ENCODE data around the gene TCEAL2.
"Not testable (repeated sequence)": the region's sequence is repeated elsewhere in the genome, so short reads cannot be mapped to it uniquely, and the experiment has no call there.

Gene TCEAL2

GRCh38 chrX:102125436-102125835 lies at the start of gene TCEAL2:
TCEAL2 (plus strand) TSS chrX:102125679; CDS start chrX:102126831, 1,152 bp downstream.
- Mint-ChIP-seq H3K4me3 (peak within 1 kb of the TSS; percentile 52), H3K27me3 (peaks cover 71% of the 10 kb centered on the region)
- not testable (repeated sequence) for H3K36me3 Mint-ChIP-seq (ENCODE audit: low read depth); H3K9me3 Mint-ChIP-seq; H3K4me1 Mint-ChIP-seq (ENCODE audit: low read depth); H3K27ac Mint-ChIP-seq; DNase-seq

- H3K27ac Mint-ChIP-seq: no peak overlapping the region
- peaks cover 3% of the 10 kb centered on the region for H3K4me1 Mint-ChIP-seq (ENCODE audit: low read depth)
- no peak overlapping the region for H3K4me3 Mint-ChIP-seq
- H3K27me3 Mint-ChIP-seq: peaks cover 52% of the 10 kb centered on the region
- no peak for DNase-seq
- H3K36me3 Mint-ChIP-seq (ENCODE audit: low read depth): no peaks in the 10 kb centered on the region
- no peaks in the 10 kb centered on the region for H3K9me3 Mint-ChIP-seq
Measured at GRCh38 chrX:102077426-102077825, 48.1 kb upstream of the TCEAL2 start.

- Mint-ChIP-seq H3K4me3 (no peak overlapping the region), H3K4me1 (ENCODE audit: low read depth) (no peaks in the 10 kb centered on the region), H3K27ac (no peak overlapping the region), H3K36me3 (ENCODE audit: low read depth) (no peaks in the 10 kb centered on the region), H3K27me3 (peaks cover 35% of the 10 kb centered on the region), H3K9me3 (no peaks in the 10 kb centered on the region)
- DNase-seq: no peak
Measured at GRCh38 chrX:102085706-102086105, 39.8 kb upstream of the TCEAL2 start.

GRCh38 chrX:102113367-102113766 lies 12.1 kb upstream of the TCEAL2 start:
- Mint-ChIP-seq H3K4me3 (no peak overlapping the region), H3K27ac (no peak overlapping the region), H3K4me1 (ENCODE audit: low read depth) (no peaks in the 10 kb centered on the region), H3K27me3 (peaks cover 48% of the 10 kb centered on the region), H3K9me3 (no peaks in the 10 kb centered on the region), H3K36me3 (ENCODE audit: low read depth) (no peaks in the 10 kb centered on the region)
- no peak for DNase-seq

GRCh38 chrX:102115748-102116147 lies 9.7 kb upstream of the TCEAL2 start:
- no peaks in the 10 kb centered on the region for H3K4me1 Mint-ChIP-seq (ENCODE audit: low read depth)
- no peaks in the 10 kb centered on the region for H3K36me3 Mint-ChIP-seq (ENCODE audit: low read depth)
- no peak overlapping the region for H3K4me3 Mint-ChIP-seq
- H3K27me3 Mint-ChIP-seq: peaks cover 60% of the 10 kb centered on the region
- no peak for DNase-seq
- no peaks in the 10 kb centered on the region for H3K9me3 Mint-ChIP-seq
- no peak overlapping the region for H3K27ac Mint-ChIP-seq

GRCh38 chrX:102125014-102125413 lies 465 bp upstream of the TCEAL2 start:
- not testable (repeated sequence) for H3K27ac Mint-ChIP-seq
- H3K27me3 Mint-ChIP-seq: peaks cover 69% of the 10 kb centered on the region

GRCh38 chrX:102126080-102126818 lies 770 bp downstream of the TCEAL2 start:
- H3K4me1 Mint-ChIP-seq (ENCODE audit: low read depth); H3K4me3 Mint-ChIP-seq: not testable (repeated sequence)
- H3K27me3 Mint-ChIP-seq: peaks cover 68% of the 10 kb centered on the region

More at GRCh38 chrX:102125014-102125413, 465 bp upstream of the TCEAL2 start:
- not testable (repeated sequence) for H3K36me3 Mint-ChIP-seq (ENCODE audit: low read depth); DNase-seq; H3K9me3 Mint-ChIP-seq; H3K4me1 Mint-ChIP-seq (ENCODE audit: low read depth)
- peak overlapping the region; percentile 52 for H3K4me3 Mint-ChIP-seq

GRCh38 chrX:102126863-102127262 lies 1.4 kb downstream of the TCEAL2 start:
- peaks cover 5% of the 10 kb centered on the region for H3K4me1 Mint-ChIP-seq (ENCODE audit: low read depth)
- H3K4me3 Mint-ChIP-seq: no peak overlapping the region
- H3K36me3 Mint-ChIP-seq (ENCODE audit: low read depth): no peaks in the 10 kb centered on the region
- no peak for DNase-seq
- H3K27ac Mint-ChIP-seq: no peak overlapping the region
- no peaks in the 10 kb centered on the region for H3K9me3 Mint-ChIP-seq
- H3K27me3 Mint-ChIP-seq: peaks cover 73% of the 10 kb centered on the region

More at GRCh38 chrX:102126080-102126818, 770 bp downstream of the TCEAL2 start:
- H3K27ac Mint-ChIP-seq; H3K36me3 Mint-ChIP-seq (ENCODE audit: low read depth); H3K9me3 Mint-ChIP-seq; DNase-seq: not testable (repeated sequence)

GRCh38 chrX:102129473-102129872 lies 4.0 kb downstream of the TCEAL2 start:
- peaks cover 69% of the 10 kb centered on the region for H3K27me3 Mint-ChIP-seq
- DNase-seq: no peak

GRCh38 chrX:102138064-102138463 lies 12.6 kb downstream of the TCEAL2 start:
- Mint-ChIP-seq H3K27me3 (peaks cover 57% of the 10 kb centered on the region), H3K4me1 (ENCODE audit: low read depth) (peaks cover 2% of the 10 kb centered on the region), H3K9me3 (no peaks in the 10 kb centered on the region), H3K27ac (no peak overlapping the region), H3K4me3 (no peak overlapping the region), H3K36me3 (ENCODE audit: low read depth) (no peaks in the 10 kb centered on the region)
- no peak for DNase-seq

More at GRCh38 chrX:102129473-102129872, 4.0 kb downstream of the TCEAL2 start:
- Mint-ChIP-seq H3K36me3 (ENCODE audit: low read depth) (no peaks in the 10 kb centered on the region), H3K4me1 (ENCODE audit: low read depth) (peaks cover 5% of the 10 kb centered on the region), H3K27ac (no peak overlapping the region), H3K9me3 (no peaks in the 10 kb centered on the region), H3K4me3 (no peak overlapping the region)

- H3K27me3 Mint-ChIP-seq: peaks cover 64% of the 10 kb centered on the region
- not testable (repeated sequence) for H3K4me1 Mint-ChIP-seq (ENCODE audit: low read depth); H3K4me3 Mint-ChIP-seq; H3K9me3 Mint-ChIP-seq; DNase-seq; H3K36me3 Mint-ChIP-seq (ENCODE audit: low read depth); H3K27ac Mint-ChIP-seq
Measured at GRCh38 chrX:102140876-102141275, 15.4 kb downstream of the TCEAL2 start.

- not testable (repeated sequence) for H3K4me3 Mint-ChIP-seq; H3K27ac Mint-ChIP-seq; DNase-seq; H3K4me1 Mint-ChIP-seq (ENCODE audit: low read depth); H3K36me3 Mint-ChIP-seq (ENCODE audit: low read depth); H3K9me3 Mint-ChIP-seq
- H3K27me3 Mint-ChIP-seq: peaks cover 60% of the 10 kb centered on the region
Measured at GRCh38 chrX:102141631-102142030, 16.2 kb downstream of the TCEAL2 start.

- not testable (repeated sequence) for H3K36me3 Mint-ChIP-seq (ENCODE audit: low read depth); H3K4me3 Mint-ChIP-seq; DNase-seq; H3K9me3 Mint-ChIP-seq; H3K27ac Mint-ChIP-seq; H3K4me1 Mint-ChIP-seq (ENCODE audit: low read depth)
- peaks cover 56% of the 10 kb centered on the region for H3K27me3 Mint-ChIP-seq
Measured at GRCh38 chrX:102142274-102142673, 16.8 kb downstream of the TCEAL2 start, which contains the start of gene TCEAL6. TCEAL6 (minus strand) TSS chrX:102142481.

GRCh38 chrX:102154218-102154860 lies 28.9 kb downstream of the TCEAL2 start:
- peak overlapping the region; percentile 86 for H3K4me3 Mint-ChIP-seq
- peaks cover 38% of the 10 kb centered on the region for H3K27me3 Mint-ChIP-seq
- no peak for DNase-seq
- H3K4me1 Mint-ChIP-seq (ENCODE audit: low read depth): peaks cover 19% of the 10 kb centered on the region
- no peaks in the 10 kb centered on the region for H3K9me3 Mint-ChIP-seq
- no peak overlapping the region for H3K27ac Mint-ChIP-seq
- H3K36me3 Mint-ChIP-seq (ENCODE audit: low read depth): no peaks in the 10 kb centered on the region
